ENCODE data around the gene HDAC5. TPM values are rescaled to one million over a fixed set of nuclear protein-coding genes. Genes with fewer than 3 reads are reported as not detected.

HDAC5 gene
- total RNA-seq, 4 donors from 2014 or later, result 23.3 to 91.7 (median 42.4) TPM

DNA sequence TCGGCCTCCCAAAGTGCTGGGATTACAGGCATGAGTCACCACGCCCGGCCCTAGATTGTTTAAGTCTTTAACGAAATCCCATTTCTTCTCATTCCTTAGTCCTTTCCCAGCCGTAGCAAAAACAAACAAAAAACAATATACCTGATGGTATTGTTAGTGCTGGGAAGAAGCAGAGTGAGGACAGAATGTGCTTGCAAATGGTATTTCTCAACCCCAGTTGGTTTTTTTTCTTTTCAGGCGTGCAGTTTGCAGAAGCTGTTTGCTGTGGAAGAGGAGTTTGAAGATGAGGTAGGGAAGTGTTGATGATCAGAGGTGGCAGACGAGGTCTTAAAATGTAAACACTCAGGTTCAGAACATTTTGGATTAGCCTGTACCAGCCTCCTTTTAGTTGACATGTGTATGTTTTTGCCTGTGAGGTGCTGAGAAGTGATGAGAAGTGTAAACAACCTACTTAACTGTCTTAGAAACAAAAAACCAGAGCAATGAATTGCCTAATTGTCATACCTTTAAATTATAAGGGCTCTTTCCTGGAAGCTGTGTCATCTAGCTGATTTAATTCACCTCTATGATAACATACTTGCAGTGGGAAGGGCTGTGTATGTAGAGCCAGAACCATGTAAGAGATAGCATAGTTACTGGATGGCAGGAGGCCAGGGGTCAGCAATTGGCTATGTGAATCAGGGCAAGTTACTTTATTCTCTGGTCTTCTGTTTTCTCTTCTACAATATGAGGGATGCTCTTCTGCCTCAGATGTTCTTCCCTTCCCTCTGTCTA is 21.7 kb upstream of the HDAC5 start:
- TF ChIP-seq, protein P1, sequence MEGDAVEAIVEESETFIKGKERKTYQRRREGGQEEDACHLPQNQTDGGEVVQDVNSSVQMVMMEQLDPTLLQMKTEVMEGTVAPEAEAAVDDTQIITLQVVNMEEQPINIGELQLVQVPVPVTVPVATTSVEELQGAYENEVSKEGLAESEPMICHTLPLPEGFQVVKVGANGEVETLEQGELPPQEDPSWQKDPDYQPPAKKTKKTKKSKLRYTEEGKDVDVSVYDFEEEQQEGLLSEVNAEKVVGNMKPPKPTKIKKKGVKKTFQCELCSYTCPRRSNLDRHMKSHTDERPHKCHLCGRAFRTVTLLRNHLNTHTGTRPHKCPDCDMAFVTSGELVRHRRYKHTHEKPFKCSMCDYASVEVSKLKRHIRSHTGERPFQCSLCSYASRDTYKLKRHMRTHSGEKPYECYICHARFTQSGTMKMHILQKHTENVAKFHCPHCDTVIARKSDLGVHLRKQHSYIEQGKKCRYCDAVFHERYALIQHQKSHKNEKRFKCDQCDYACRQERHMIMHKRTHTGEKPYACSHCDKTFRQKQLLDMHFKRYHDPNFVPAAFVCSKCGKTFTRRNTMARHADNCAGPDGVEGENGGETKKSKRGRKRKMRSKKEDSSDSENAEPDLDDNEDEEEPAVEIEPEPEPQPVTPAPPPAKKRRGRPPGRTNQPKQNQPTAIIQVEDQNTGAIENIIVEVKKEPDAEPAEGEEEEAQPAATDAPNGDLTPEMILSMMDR (IDR thresholded peaks at IDR 0.05; ENCODE audit: low read depth), result no peak

DNA sequence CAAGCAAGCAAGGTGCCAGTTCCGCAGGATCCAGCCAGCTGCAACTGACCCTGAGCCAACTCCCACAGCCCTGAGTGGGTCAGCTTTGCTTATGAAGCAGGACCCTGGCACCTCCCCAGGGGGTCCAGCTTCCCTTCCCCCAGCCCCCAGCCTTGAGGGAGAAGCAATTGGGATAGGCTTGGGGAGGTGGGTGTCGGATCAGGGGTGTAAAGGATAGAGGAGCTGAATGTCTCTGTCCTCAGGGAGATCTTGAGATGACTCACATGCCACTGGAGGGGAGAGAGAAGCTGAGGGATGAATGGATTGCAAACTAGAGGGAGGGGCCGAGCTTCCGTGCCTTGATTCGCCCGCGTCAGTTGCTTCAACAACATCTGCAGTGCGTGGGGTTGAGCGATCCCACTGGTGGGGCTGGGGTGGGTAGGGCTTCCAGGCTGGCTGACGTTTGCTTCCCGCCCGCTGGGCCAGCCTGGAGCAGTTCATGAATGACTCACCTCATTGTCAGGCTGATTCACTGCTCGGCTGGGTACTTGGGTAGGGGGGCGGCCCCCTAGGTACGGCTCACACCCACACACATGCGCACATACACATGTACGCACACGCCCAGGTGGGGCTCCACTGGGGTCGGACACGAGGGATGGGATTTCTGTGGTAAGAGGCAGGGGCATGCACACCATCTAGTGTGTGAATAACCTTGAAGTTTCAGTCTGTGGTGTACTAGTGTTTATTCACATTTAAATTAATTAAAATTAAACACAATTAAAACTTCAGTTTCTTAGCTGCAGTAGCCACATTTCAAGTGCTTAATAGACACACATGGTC is 14.7 kb upstream of the HDAC5 start:
- TF ChIP-seq, protein P1 (IDR thresholded peaks at IDR 0.05; ENCODE audit: low read depth), result no peak

DNA sequence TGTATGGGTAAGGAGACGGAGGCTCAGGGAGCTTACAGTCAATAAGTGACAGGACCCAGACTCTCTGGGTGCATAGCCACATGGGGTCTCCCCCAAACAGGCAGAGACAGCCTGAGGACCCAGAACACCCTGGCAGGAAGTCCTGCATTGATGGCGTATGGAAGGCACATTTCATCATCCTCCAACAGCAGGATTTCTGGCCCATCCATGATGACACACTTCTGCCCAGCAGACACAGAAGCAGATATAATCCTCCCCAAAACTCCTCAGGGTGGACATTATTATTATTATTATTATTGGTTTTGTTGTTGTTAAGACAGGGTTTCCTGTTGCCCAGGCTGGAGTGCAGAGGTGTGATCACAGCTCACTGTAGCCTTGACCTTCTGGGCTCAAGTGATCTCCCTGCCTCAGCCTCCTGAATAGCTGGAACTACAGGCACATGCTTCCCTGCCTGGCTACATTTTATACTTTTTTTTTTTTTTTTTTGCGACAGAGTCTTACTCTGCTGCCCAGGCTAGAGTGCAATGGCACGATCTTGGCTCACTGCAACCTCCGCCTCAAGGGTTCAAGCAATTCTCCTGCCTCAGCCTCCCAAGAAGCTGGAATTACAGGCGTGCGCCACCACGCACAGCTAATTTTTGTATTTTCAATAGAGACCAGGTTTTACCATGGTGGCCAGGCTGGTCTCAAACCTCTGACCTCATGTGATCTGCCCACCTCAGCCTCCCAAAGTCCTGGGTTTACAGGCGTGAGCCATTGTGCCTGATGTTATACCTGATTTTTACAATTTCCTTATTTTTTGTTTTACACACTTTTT is 11.5 kb upstream of the HDAC5 start:
- TF ChIP-seq, protein P1 (IDR thresholded peaks at IDR 0.05; ENCODE audit: low read depth), result no peak

DNA sequence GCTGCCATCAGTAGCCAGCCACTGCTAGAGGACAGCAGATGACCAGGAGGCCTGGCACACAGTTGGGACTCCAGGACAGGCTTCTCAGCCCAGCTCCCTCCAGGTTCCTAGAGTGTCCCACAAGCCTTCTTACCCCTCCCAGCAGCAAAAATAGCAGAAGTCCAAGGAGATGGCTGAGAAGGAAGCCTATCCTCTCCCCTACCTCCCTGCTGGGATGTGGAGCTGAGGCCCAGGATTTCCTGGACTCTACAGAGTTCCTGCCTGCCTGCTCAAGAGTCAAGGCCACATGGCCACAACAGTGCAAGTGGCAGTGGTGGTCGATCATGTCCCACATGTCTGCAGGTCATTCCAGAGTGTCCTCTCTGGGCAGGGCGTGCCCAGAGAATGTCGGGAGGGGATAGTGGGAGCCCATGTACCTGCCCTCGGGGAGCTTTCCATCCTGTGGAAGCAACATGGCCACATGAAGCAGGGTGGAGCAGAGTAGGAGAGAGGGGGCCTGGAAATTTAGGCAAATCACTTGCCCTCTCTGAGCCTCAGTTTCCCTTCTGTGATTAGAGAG is 10.6 kb upstream of the HDAC5 start:
- TF ChIP-seq, protein P1 (IDR thresholded peaks at IDR 0.05; ENCODE audit: low read depth), result no peak

DNA sequence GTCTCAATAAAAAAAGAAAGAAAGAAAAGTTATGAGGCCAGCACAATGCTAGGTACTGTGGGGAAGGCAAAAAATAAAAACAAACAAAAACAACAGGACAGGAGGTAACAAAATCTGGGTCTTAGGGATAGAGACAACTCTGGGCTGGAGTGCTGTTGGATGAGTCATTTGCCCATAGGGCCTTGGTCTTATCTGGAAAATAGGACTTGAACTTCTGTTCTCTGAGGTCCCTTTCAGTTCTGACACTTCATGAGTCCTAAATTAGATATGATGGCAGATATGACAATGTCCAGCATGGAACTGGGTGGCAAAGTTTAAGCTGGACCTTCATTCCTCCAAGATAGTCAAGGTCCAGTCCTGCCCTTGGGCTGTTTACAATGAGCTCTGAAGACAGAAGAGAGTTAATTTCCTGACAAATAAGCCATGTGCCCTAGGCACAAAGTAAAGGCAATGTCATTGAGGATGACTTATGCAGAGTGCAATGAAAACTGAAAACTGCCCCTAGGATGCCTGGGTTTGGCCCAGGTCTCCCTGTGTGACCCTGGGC is 8.9 kb upstream of the HDAC5 start:
- TF ChIP-seq, protein P1 (IDR thresholded peaks at IDR 0.05; ENCODE audit: low read depth), result no peak

DNA sequence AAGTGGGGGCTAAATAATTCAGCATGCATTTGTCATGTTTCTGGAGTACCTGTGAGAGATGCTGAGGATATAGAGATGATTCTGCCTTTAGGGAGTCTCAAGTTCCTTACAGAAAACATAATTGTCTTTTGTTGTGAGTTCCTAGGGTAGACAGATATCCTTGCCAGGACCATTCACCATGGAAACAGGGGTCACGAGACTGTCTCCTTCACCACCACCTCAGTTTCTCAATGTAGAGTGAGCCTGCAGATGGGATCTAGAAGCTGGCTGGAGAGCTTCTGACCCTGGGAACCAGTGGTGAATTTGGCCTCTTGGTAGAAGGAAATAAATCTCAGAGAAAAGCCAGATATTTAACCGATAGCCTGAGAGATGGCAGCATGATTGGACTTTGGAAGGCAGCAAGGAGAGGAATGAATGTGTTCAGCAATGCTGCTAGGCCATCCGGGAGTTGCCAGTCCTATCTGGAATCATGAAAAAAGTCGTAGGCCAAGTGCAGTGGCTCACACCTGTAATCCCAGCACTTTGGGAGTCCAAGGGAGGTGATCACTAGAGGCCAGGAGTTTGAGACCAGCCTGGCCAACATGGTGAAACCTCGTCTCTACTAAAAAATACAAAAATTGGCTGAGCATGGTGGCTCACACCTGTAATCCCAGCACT is 7.4 kb upstream of the HDAC5 start:
- TF ChIP-seq, protein P1 (IDR thresholded peaks at IDR 0.05; ENCODE audit: low read depth), result no peak
